ENCODE data around the gene GNLY. TPM values are rescaled to one million over a fixed set of nuclear protein-coding genes. Genes with fewer than 3 reads are reported as not detected.

Gene GNLY
- total and polyA plus RNA-seq, 2 donors (not counting 3 experiments of a cell fraction or from before 2014, with no cell fraction given): not detected

DNA sequence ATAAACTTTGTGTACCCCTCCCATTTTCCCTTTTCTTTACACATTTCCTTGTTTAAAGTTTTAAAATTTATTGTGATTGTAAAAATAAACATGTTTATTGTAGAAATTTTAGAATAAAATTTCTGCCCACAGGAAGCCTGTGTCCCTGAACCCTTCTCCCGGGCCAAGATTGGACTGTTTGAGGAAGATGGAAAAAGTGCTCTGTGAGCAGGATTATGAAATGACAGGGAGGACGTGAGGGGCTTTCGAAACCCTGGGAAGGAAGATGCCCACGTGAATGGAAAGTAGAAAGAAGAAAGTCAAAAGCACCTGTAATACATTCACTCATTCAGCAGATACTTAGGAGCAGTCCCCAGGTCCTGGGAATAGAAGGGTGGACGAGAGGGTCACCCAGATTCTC is 34.2 kb downstream of the GNLY start:
- H3K27me3 ChIP-seq (ENCODE audit: control insufficient read depth in 2 of 2, insufficient read depth in 2 of 2, low read length in 2 of 2): peaks cover 0 to 5% of the 10 kb centered on the region in 2 experiments
- no peaks in the 10 kb centered on the region for H3K36me3 ChIP-seq (ENCODE audit: control insufficient read depth in 2 of 2, extremely low read depth in 1 of 2, insufficient read depth in 2 of 2, low read length in 2 of 2)
- dilution Hi-C loops (cut with MboI; ENCODE audit: extremely low pct_ligation_motif_present, low sequenced_read_pairs): no loop called here
- no peak overlapping the region for H3K4me3 ChIP-seq (replicated peaks in 1 of 3; ENCODE audit: insufficient read depth in 1 of 3, low read depth in 1 of 3, low read length in 3 of 3)
- no peak overlapping the region for H3K9ac ChIP-seq (replicated peaks; ENCODE audit: extremely low read depth, insufficient read depth, low read length)
- no peak overlapping the region for H3K4me2 ChIP-seq (ENCODE audit: insufficient read depth, low read length)
- DNase-seq (ENCODE audit: low read depth, low spot score) (no peak), FAIRE-seq (no peak)
- H3K9me3 ChIP-seq (replicated peaks; ENCODE audit: control insufficient read depth, insufficient read depth, low read length): no peaks in the 10 kb centered on the region
- no peak overlapping the region for H3K27ac ChIP-seq (ENCODE audit: insufficient read depth, low read depth, low read length)
- no peak overlapping the region for H2AFZ ChIP-seq (ENCODE audit: low read depth, low read length)
- H3K4me1 ChIP-seq (ENCODE audit: control insufficient read depth, extremely low read depth, insufficient read depth, low read length): no peaks in the 10 kb centered on the region
- no peaks in the 10 kb centered on the region for H3K9me1 ChIP-seq (replicated peaks; ENCODE audit: control insufficient read depth, extremely low read depth, insufficient read depth, low read length)
- POLR2A ChIA-PET: no interaction called here
- TF ChIP-seq POLR2AphosphoS5 (IDR thresholded peaks at IDR 0.05; ENCODE audit: insufficient read depth, low read depth, low read length) (no peak), FOS (IDR thresholded peaks at IDR 0.05; ENCODE audit: borderline replicate concordance, insufficient read depth, low read length) (no peak), EZH2 (IDR thresholded peaks at IDR 0.05; ENCODE audit: borderline replicate concordance, low read depth, low read length, severe bottlenecking) (no peak), MYC (IDR thresholded peaks at IDR 0.05; ENCODE audit: low read depth, low read length) (no peak), POLR2A (IDR thresholded peaks at IDR 0.05; ENCODE audit: low read depth, low read length) (no peak), GATA2 (IDR thresholded peaks at IDR 0.05; ENCODE audit: insufficient read depth, insufficient read length, low read depth, low read length) (no peak), JUN (IDR thresholded peaks at IDR 0.05; ENCODE audit: borderline replicate concordance, insufficient read depth, insufficient read length, low read depth) (no peak)
- TF ChIP-seq, protein P1, sequence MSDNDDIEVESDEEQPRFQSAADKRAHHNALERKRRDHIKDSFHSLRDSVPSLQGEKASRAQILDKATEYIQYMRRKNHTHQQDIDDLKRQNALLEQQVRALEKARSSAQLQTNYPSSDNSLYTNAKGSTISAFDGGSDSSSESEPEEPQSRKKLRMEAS (IDR thresholded peaks at IDR 0.05; ENCODE audit: insufficient read depth, insufficient read length): no peak
- TF ChIP-seq, protein P2, sequence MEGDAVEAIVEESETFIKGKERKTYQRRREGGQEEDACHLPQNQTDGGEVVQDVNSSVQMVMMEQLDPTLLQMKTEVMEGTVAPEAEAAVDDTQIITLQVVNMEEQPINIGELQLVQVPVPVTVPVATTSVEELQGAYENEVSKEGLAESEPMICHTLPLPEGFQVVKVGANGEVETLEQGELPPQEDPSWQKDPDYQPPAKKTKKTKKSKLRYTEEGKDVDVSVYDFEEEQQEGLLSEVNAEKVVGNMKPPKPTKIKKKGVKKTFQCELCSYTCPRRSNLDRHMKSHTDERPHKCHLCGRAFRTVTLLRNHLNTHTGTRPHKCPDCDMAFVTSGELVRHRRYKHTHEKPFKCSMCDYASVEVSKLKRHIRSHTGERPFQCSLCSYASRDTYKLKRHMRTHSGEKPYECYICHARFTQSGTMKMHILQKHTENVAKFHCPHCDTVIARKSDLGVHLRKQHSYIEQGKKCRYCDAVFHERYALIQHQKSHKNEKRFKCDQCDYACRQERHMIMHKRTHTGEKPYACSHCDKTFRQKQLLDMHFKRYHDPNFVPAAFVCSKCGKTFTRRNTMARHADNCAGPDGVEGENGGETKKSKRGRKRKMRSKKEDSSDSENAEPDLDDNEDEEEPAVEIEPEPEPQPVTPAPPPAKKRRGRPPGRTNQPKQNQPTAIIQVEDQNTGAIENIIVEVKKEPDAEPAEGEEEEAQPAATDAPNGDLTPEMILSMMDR (IDR thresholded peaks at IDR 0.05; ENCODE audit: extremely low read depth in 1 of 2, insufficient read depth in 1 of 2, low read depth in 1 of 2, low read length in 2 of 2): no peak
- no peaks in the 10 kb centered on the region for H3K79me2 ChIP-seq (ENCODE audit: control insufficient read depth, insufficient read depth, low read length)
- intact Hi-C loops (cut with micrococcal nuclease): loop anchor here (2.0 to 5.0 kb wide), 3 partner anchors 81 to 350 kb away; partner anchors contain the start of gene ST3GAL5
- CTCF ChIA-PET: interaction anchor here (0.7 to 2.5 kb wide), 51 partner anchors 8 to 351 kb away, joined by 3 to 193 read pairs (median 5); partner anchors contain the start of gene ATOH8
- H4K20me1 ChIP-seq (replicated peaks; ENCODE audit: control insufficient read depth, extremely low read depth, insufficient read depth, low read length): no peaks in the 10 kb centered on the region
- BruUV-seq (replicated peaks): no TSS peak

Measured in endothelial cell of umbilical vein (primary cell).